SKM-1 (cell line): ENCODE data around the gene SMYD3.

Experiments
- DNase-seq: peaks from one replicate; lab custom pipeline; 2025; ENCODE audit not compliant: unreplicated experiment; lab: John Stamatoyannopoulos, UW

The SMYD3 gene

GRCh38 chr1:246001837-246002230 is 505.2 kb downstream of the SMYD3 start:
- no peak for DNase-seq

DNA sequence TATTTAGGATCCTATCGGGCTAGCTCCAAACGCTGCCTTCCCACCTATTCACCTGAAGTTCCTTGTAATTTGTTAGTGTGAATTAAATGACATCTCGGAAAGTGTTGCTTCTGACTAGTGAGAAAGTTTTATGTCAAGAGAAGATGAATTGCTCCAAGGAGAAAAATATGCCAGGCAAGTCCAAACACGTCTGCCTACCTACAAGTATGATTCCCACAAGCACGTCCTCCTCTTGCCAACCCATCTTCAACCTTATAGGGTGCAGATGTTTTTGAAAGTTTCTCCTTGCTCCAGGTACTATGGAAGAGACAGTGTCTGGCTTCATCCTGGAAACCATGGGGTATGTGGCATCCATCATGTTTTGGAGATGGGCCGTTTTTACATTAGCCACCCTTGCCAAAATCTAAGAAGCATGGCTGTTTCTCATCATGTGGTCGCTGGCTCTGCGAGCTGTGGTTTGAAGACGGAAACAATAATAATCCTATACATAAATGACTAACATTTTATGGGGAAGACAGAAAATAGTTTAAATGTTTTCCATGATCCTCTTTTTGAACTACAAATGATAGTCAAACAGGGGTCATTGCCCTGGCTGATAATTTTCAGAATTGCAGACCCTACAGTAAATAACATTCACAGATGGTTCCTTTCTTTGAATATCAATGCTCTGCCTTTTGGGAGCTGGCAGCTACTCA is 505.8 kb downstream of the SMYD3 start:
- no peak for DNase-seq

DNA sequence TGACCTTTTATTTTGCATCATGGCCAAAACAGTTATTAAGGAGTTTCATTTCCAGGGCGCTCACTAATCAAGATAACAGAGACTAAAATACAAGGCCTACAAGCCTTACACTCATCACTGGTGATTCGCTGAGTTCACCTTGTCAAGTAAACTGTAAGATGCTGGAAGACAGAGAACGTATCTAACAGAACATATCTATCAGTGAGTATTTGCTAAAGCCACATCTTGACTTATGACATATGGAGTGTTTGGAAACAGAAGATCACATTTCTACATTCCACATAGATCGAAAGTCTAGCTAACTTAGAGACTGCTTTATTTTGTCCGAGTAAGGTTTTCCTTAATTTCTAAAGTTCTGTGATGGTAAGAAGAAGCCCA is 506.5 kb downstream of the SMYD3 start:
- no peak for DNase-seq

- peak; percentile 8 for DNase-seq
Measured at GRCh38 chr1:245999697-246000637, 507.1 kb downstream of the SMYD3 start.

- no peak for DNase-seq
Measured at GRCh38 chr1:245997471-245998258, 509.4 kb downstream of the SMYD3 start.

DNA sequence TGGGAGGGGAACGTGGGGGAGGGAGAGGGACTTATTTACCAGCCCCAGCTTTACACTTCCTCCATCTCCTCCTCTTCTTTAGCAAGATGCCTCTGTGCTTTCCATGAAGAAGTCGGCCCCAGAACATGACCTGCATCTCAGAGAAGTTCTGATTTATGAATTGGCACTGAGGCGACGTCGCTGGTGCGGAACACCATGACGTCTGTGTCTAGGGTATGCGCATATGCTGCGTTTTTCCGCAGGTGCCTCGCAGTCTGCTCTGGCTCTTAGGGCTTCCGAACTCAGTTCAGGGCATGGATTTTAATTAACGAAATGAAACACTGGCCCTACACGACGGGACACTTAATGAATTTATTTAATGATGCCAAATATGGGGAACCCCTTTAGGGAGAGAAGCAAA is 510.3 kb downstream of the SMYD3 start:
- DNase-seq, result no peak

DNA sequence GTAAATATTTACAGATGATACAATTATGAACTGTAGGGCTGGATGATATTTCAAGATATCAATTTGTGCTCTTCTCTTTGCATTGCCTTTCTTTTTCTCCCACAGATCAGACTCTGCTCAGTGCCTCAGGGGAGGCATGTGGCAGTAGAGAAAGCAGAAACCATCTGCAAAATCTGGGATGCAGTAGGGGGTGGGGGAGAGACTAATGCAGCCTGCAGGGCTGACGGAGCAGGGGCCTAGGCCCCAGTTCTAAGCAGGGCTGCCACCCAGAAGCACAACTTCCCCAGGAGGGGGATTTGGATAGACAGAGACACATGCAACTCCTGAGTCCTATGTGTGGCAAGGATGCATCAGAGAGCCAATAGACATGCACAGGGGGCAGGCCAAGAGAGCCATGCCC is 511.6 kb downstream of the SMYD3 start:
- DNase-seq, result no peak

DNA sequence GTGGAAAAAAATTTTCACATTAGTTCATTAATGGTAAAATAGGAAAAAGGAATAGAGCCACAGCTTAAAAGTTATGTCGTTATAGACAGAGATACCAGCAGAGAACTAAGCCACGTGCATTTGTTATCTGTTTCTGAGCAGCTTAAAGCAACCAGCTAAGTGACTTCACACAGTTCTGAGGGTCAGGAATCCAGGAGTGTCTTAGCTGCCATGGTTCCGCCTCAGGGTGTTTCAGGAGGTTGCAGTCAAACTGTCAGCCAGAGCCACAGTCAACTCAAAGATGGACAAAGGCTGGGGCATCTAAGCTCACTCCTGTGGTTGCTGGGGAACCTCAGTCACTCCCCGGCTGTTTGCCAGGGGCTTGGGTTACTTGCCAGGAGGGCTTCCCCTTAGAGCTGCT is 515.8 kb downstream of the SMYD3 start:
- no peak for DNase-seq

DNA sequence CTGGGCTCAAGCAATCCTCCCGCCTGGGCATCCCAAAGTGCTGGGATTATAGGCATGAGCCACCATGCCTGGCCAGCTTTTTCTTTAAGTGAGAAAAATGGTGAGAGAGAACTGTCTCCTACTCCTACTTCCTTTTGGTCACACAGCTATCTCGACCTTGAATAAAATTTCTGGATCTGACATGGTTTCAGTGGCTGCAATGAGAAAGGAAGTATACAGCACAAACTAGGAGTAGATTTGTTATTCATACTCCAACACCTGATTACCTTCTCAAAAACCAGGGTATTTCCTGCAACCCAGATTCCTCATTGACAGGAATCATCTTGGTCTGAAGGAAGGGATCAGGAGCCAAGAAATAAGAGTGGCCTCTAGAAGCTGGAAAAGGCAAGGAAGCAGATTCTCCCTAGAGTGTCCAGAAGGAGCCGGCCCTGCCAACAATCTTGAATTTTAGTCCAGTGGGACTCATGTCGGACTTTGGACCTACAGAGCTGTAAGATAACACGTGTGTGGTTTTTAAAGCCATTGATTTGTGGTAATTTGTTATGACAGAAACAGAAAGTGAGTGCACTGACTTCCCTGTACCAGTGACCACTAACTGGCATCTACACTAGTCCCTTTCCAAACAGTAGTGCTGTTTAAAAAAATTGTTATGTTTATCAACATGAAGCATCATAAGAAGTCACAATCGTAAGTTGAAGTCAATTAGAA is 516.6 kb downstream of the SMYD3 start:
- DNase-seq, result no peak

- DNase-seq, result no peak
Measured at GRCh38 chr1:245988393-245989078, 518.5 kb downstream of the SMYD3 start.

- DNase-seq, result no peak
Measured at GRCh38 chr1:245987997-245988392, 519.1 kb downstream of the SMYD3 start.

GRCh38 chr1:245987577-245987976 is 519.5 kb downstream of the SMYD3 start:
- DNase-seq, result no peak

GRCh38 chr1:245987219-245987545 is 519.9 kb downstream of the SMYD3 start:
- DNase-seq, result no peak

- no peak for DNase-seq
Measured at GRCh38 chr1:245986404-245987218, 520.5 kb downstream of the SMYD3 start.

- DNase-seq, result no peak
Measured at GRCh38 chr1:245984390-245985155, 522.5 kb downstream of the SMYD3 start.

DNA sequence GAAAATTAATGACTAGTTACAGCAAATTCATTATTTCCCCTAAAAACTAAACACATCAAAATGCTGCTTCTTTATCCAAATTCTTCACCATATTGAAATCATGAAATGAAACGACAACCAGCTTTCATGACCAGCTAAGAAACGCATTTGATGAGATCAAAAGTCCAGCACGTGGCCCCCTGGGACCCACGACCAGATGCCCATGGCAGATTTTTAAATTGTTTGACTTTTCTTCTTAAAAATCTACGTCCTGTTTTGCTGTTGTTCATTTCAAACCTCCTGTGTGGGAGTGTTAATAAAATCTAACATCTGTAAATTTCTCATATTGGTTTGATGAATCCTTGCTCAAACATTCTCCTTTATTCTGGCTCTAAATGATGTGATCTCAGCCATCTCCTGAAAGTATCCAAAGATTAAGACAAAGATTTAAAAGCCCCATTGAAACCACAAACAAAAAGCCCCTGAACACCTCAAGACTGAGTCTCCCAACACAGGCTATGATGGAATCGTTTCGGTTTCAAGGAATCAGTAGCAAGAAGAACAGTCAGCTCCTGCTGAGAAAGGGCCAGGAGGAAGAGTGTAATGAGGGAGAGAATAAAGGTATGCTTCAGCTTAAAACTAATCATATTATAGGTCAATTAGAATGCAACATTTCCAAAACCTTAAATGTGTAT is 523.6 kb downstream of the SMYD3 start:
- no peak for DNase-seq

DNA sequence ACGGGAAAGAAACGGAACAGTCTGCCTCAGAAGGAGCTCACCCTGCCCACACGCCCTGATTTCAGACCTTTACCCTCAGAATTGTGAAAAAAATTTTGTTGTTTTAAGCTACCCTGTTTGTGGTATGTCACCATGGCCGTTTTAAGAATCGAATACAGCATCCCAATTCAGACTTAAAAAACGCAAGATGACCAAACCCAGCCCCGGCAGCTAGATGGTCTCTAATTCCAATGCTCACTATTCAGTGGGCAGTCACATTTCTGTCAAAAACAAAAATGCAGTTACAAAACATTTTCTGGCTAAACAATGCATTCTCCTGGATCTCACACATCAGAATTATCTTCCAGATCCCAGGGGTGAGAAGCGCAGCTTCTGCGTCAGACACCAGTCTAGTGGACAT is 527.5 kb downstream of the SMYD3 start:
- DNase-seq, result no peak

GRCh38 chr1:245978915-245979314 is 528.2 kb downstream of the SMYD3 start:
- DNase-seq, result no peak
